ENCODE measurements around the gene WRAP73. TPM values are rescaled to one million over a fixed set of nuclear protein-coding genes. Genes with fewer than 3 reads are reported as not detected.
"Not testable (repeated sequence)": the region's sequence is repeated elsewhere in the genome, so short reads cannot be mapped to it uniquely, and the experiment has no call there.

The WRAP73 gene
- total RNA-seq, 1 donor from 2014 or later = 18.3 TPM

- DNase-seq (ENCODE audit: low spot score) = no peak
These were observed 50.6 kb downstream of the WRAP73 start for GRCh38 chr1:3599286-3599811.

GRCh38 chr1:3598522-3599285 is 51.2 kb downstream of the WRAP73 start:
- no peak for DNase-seq (ENCODE audit: low spot score)

GRCh38 chr1:3598051-3598491 is 51.8 kb downstream of the WRAP73 start:
- DNase-seq (ENCODE audit: low spot score) = peak; percentile 65

- DNase-seq (ENCODE audit: low spot score) = no peak
These were observed 52.3 kb downstream of the WRAP73 start for GRCh38 chr1:3597599-3597964.

- DNase-seq (ENCODE audit: low spot score) = no peak
These were observed 53.0 kb downstream of the WRAP73 start for GRCh38 chr1:3596663-3597598.

- no peak for DNase-seq (ENCODE audit: low spot score)
These were observed 54.0 kb downstream of the WRAP73 start for GRCh38 chr1:3595949-3596348.

- DNase-seq (ENCODE audit: low spot score) = no peak
These were observed 55.1 kb downstream of the WRAP73 start for GRCh38 chr1:3594706-3595377.

GRCh38 chr1:3593745-3594144 is 56.2 kb downstream of the WRAP73 start:
- DNase-seq (ENCODE audit: low spot score) = no peak

- no peak for DNase-seq (ENCODE audit: low spot score)
These were observed 56.6 kb downstream of the WRAP73 start for GRCh38 chr1:3593334-3593733.

GRCh38 chr1:3590951-3591865 is 58.7 kb downstream of the WRAP73 start:
- DNase-seq (ENCODE audit: low spot score) = no peak

GRCh38 chr1:3590139-3590763 is 59.7 kb downstream of the WRAP73 start:
- no peak for DNase-seq (ENCODE audit: low spot score)

- no peak for DNase-seq (ENCODE audit: low spot score)
These were observed 61.5 kb downstream of the WRAP73 start for GRCh38 chr1:3588395-3588794.

- no peak for DNase-seq (ENCODE audit: low spot score)
These were observed 62.7 kb downstream of the WRAP73 start for GRCh38 chr1:3586986-3587759.

GRCh38 chr1:3585940-3586568 is 63.8 kb downstream of the WRAP73 start:
- no peak for DNase-seq (ENCODE audit: low spot score)

- not testable (repeated sequence) for DNase-seq (ENCODE audit: low spot score)
These were observed 64.5 kb downstream of the WRAP73 start for GRCh38 chr1:3585353-3585868.

GRCh38 chr1:3584915-3585314 is 65.0 kb downstream of the WRAP73 start:
- no peak for DNase-seq (ENCODE audit: low spot score)

- not testable (repeated sequence) for DNase-seq (ENCODE audit: low spot score)
These were observed 66.2 kb downstream of the WRAP73 start for GRCh38 chr1:3583751-3584150.

- no peak for DNase-seq (ENCODE audit: low spot score)
These were observed 68.4 kb downstream of the WRAP73 start for GRCh38 chr1:3581296-3582036.

Data from ureter (tissue), 1 donor.